Stimulated activated CD4-positive, alpha-beta T cell treated with anti-CD3 and anti-CD28 coated beads, TNF-alpha, amount 100 ng/mL, for 4 hours (primary cell): ENCODE measurements around the gene ADCY1.

Experiments used
- DNase-seq, 3 experiments: peaks; one replicate each; pipeline ENCODE4 v3.0.0-alpha.2; 2020; ENCODE audit warnings: low read depth in 3 of 3

The ADCY1 gene

GRCh38 chr7:45576249-45576929 lies 2.2 kb downstream of the ADCY1 start:
- no peak for DNase-seq

GRCh38 chr7:45578022-45578421 lies 3.9 kb downstream of the ADCY1 start:
- DNase-seq: no peak

GRCh38 chr7:45578467-45578866 lies 4.3 kb downstream of the ADCY1 start:
- no peak for DNase-seq

GRCh38 chr7:45579391-45579801 lies 5.2 kb downstream of the ADCY1 start:
- DNase-seq: no peak

- no peak for DNase-seq
These were observed 6.1 kb downstream of the ADCY1 start for GRCh38 chr7:45580053-45580872.

GRCh38 chr7:45581271-45581780 lies 7.2 kb downstream of the ADCY1 start:
- DNase-seq: no peak

GRCh38 chr7:45582136-45582749 lies 8.1 kb downstream of the ADCY1 start:
- DNase-seq: no peak

- DNase-seq: no peak
These were observed 8.7 kb downstream of the ADCY1 start for GRCh38 chr7:45582868-45583277.

GRCh38 chr7:45583296-45583695 lies 9.1 kb downstream of the ADCY1 start:
- DNase-seq: no peak

GRCh38 chr7:45584261-45585210 lies 10.4 kb downstream of the ADCY1 start:
- DNase-seq: no peak

- DNase-seq: no peak
These were observed 11.5 kb downstream of the ADCY1 start for GRCh38 chr7:45585628-45586027.

GRCh38 chr7:45586542-45587520 lies 12.7 kb downstream of the ADCY1 start:
- no peak for DNase-seq

- no peak for DNase-seq
These were observed 14.3 kb downstream of the ADCY1 start for GRCh38 chr7:45588466-45588865.

GRCh38 chr7:45589061-45589460 lies 14.9 kb downstream of the ADCY1 start:
- no peak for DNase-seq

GRCh38 chr7:45589915-45590678 lies 15.9 kb downstream of the ADCY1 start:
- DNase-seq: no peak

- no peak for DNase-seq
These were observed 16.5 kb downstream of the ADCY1 start for GRCh38 chr7:45590679-45591057.

GRCh38 chr7:45591101-45591906 lies 17.1 kb downstream of the ADCY1 start:
- no peak for DNase-seq

- DNase-seq: no peak
These were observed 18.2 kb downstream of the ADCY1 start for GRCh38 chr7:45592230-45592991.
